HPDE6-E6E7 (cell line): Measurements from ENCODE around the gene MPDZ.
A peak's percentile ranks its signal among the peaks of the same experiment; 100 is the strongest.
"Not testable (repeated sequence)": the region's sequence is repeated elsewhere in the genome, so short reads cannot be mapped to it uniquely, and the experiment has no call there.

Experiments used
- DNase-seq: peaks from one replicate; pipeline ENCODE4 v3.0.0; 2011; ENCODE audit warnings: missing footprints; ENCODE audit errors: extremely low spot score

The MPDZ gene

DNA sequence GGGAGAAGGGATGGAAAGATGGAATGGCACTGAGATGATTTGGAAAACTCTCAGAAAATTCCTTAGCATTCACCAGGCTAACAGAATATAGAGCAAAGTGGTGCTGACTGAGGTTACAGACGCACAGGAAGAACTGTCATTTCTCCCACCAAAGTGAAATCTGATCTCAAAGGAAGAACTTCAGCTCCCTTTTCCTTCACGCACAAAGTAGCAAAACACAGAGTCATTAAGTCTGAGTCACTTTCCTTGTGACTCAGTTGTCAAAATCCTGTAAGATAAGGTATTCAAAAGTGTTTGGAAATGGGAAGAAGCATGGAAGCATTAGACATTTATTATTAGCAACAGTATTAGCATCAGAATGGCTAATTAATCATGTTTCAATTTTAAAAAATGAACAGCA is 11.7 kb downstream of the MPDZ start:
- DNase-seq, result peak; percentile 28

DNA sequence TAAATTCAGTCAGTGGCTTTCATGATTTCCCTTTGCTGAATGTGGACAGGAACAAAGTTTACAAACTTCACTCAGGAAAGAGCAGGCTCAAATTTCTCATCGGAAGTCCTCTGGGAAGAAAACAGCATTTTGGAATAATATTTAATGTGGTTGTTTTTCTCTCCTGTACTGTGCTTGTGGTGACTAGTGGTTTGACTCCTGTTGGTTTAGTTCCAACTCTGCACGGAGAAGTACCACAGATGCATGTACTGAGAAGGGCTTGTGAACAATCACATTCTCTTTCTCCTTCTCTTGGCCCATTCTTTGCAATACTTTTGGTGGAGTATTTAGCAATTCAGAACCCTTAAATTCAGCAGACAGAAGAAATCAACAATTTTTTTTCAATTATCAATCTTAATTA is 13.3 kb downstream of the MPDZ start:
- no peak for DNase-seq

DNA sequence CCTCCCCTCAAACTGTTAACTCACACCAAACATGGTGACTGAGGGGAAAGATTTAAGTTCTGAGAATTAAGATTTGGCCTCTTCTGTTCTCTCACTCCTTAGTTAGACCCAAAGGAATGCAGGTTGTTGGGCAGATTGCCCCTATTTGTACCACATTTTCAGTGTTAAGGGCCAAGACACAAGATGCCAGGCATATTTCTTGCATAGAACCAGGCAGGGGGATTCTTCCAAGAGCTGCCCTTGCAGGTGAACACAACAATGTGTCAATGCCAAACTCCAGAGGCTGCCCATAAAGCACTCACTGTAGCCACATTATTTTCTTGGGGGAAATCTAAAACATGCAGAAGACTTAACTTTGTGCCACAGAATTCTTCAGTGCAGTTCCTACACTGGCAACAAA is 14.7 kb downstream of the MPDZ start:
- no peak for DNase-seq

DNA sequence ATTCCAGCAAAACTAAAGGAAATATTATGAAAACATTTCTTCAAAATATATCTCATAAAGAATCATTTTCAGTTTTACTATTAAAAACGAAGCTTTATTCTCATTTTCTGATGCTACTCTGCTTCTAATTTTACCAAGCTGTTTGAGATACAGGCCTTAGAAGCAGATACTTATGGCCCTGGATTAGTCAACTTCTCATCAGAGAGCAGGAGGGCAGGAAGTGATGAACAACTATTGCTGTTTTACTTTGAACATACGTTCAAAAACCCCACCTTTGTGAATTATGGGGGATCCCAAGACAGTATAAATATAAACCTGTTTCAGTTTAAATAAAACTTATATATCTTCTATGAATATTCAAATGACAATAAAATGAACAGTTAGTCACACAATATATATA is 16.0 kb downstream of the MPDZ start:
- DNase-seq, result no peak

- no peak for DNase-seq
These were observed 26.6 kb downstream of the MPDZ start for GRCh38 chr9:13252852-13253251.

GRCh38 chr9:13244181-13244580 is 35.3 kb downstream of the MPDZ start:
- no peak for DNase-seq

- DNase-seq, result no peak
These were observed 38.2 kb downstream of the MPDZ start for GRCh38 chr9:13241283-13241682.

GRCh38 chr9:13239660-13240059 is 39.8 kb downstream of the MPDZ start:
- DNase-seq, result no peak

- DNase-seq, result no peak
These were observed 40.3 kb downstream of the MPDZ start for GRCh38 chr9:13239208-13239607.

- no peak for DNase-seq
These were observed 44.6 kb downstream of the MPDZ start for GRCh38 chr9:13234932-13235331.

DNA sequence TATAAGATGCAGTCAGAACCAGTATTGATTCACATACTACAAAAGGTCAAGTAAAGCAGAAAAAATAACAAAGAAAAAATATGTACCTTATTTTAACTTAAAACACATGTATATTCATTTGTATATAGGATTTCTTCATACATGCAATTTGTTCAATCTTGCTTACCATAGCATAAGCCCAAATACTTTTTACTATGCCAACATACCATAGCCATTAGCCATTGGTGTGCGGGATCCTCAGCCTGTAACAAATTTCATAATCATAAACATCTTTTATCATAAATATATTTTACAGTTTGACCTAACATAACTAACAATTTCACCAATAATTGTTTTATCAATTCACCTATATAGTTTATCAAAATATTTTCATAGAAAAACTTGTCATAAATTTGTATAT is 51.1 kb downstream of the MPDZ start:
- no peak for DNase-seq

- DNase-seq, result no peak
These were observed 55.1 kb downstream of the MPDZ start for GRCh38 chr9:13224366-13224765.

DNA sequence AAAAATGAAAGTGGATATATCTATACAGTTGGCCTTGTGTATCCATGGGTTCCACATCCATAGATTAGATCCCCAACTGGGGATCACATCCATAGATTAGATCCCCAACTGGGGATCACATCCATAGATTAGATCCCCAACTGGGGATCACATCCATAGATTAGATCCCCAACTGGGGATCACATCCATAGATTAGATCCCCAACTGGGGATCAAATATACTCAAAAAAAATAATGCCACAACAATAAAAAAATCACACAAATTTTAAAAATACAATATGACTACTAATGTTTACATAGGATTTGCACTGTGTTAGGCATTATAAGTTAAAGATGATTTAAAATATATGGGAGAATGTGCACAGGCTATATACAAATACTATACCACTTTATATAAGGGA is 56.8 kb downstream of the MPDZ start:
- DNase-seq, result not testable (repeated sequence)

DNA sequence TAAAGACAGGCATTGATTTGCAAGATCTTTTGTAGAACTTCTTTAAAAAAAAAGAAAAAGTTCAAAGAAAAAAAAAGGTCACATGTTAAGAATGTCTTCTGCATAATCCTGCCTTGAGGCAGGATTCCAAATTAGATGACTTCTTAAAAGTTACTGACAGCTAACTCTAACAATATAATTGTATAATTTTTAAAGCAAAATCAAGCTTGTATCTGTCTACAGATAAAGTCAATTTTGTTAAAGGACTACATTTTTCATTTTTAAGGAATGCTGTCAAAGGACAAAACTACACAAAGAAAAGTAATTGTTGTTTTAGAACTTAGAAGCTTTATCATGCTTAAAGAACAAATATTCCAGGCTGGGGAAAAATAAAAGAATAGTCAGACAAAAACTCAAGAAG is 57.8 kb downstream of the MPDZ start:
- DNase-seq, result no peak

DNA sequence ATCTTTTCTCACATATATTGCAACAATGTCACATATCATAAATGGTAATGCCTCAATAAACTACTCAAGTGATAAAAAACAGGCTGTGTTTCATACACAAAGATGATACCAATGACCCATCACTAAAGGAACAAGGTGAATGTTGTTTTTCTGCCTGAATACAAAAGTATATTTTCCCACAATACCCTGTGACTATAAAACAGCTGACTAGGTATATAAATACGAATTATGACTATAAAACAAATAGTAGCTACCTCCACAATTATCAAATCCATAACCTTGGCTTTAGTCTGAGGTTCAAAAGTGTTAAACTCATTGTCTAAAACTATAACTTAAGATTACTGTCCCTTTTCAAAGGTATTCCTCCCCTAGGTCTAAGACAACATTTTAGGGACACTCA is 58.7 kb downstream of the MPDZ start:
- no peak for DNase-seq

DNA sequence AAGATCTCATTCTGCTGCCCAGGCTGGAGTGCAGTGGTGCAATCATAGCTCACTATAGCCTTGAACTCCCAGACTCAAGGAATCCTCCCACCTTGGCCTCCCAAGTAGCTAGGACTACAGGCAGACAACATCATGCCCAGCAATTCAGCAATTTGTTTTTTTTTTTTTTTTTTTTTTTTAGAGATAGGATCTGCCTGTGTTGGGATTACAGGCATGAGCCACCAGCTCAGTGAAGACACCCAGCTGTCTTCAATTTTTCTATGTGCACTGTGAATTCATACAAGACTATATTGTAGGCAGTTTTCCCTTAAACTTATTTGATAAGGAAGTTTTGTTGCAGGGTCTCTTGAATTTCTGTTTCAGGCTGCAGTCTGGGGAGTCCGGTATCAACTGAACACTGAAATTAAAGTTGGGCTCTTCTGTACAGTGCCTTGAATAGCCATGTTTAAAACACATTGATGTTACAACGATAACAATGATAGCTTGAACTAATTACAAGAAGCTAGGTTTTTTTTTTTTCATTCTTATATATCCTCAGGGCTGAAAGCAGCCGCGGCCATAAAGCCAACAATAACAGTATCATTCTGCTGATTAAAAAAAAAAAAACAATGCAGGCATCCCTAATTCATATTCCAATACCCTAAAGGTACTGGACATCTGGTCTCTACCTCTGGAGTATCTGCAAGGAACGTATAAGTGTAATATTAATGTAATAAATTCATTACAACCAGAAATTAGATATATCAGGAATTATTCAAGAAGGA is 63.5 kb downstream of the MPDZ start:
- DNase-seq, result no peak

DNA sequence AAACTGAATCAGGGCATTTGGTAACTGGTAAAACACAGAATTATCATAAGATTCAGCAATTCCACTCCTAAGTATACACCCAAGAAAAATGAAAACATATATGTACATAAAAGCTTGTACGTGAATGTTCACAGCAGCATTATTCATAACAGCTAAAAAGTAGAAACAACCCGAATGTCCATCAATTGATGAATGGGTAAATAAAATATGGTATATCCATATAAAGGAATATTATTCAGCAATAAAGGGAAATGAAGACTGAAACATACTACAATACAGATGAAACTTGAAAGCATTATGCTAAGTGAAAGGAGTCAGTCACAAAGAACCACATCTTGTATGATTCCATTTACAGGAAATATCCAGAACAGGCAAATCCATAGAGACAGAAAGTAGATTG is 65.5 kb downstream of the MPDZ start:
- DNase-seq, result no peak

- no peak for DNase-seq
These were observed 66.2 kb downstream of the MPDZ start for GRCh38 chr9:13213337-13213736.

- DNase-seq, result no peak
These were observed 69.2 kb downstream of the MPDZ start for GRCh38 chr9:13210306-13210705.

- DNase-seq, result no peak
These were observed 70.0 kb downstream of the MPDZ start for GRCh38 chr9:13209498-13209897.

DNA sequence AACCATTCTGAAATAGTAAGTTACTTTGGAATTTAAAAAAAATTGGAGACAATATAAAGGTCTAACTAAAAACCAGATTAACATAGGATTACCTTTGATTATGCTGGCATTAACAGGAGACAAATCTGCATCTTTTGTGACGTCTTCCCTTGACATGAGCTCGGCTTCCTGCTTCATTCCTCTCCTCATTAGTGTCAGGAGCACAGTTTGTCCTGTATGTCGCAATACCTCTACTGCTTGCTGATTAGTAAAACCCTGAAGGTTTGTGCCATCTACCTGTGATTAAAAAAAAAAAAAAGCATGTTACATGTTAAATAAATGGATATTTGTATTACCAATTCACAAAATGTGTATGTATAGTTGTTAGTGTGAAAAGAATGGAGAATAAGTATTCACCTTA is 73.7 kb downstream of the MPDZ start:
- no peak for DNase-seq

GRCh38 chr9:13190040-13190439 is 89.5 kb downstream of the MPDZ start:
- DNase-seq, result no peak

GRCh38 chr9:13189362-13189761 is 90.1 kb downstream of the MPDZ start:
- no peak for DNase-seq

DNA sequence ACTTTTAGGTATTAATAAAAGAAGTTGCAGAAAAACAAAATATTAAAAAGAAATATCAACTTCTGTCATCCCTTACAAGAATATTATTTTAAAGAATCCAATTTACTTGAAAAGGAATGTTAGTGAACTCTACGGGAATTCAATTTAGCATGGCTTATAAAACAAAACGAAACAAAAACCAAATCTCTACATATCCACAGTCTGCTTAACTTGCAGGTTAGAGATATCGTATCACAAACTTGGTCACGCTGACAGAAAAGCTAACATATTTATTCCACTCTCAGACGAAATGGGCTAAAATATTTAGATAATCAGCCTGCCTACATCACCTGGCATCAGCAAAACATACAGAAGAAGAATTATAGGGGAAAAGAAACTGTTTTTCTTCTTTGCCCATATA is 92.7 kb downstream of the MPDZ start:
- no peak for DNase-seq
